ENCODE data around the gene MYG1.

GRCh38 chr12:53340398-53340797 is 40.9 kb downstream of the MYG1 start:
- TF ChIP-seq CTCF (conservative IDR thresholded peaks at IDR 0.05; ENCODE audit: low read depth, low read length) (no peak), EZH2 (IDR thresholded peaks at IDR 0.05; ENCODE audit: borderline replicate concordance, low read depth, low read length, poor library complexity, severe bottlenecking) (no peak)
